Naive thymus-derived CD8-positive, alpha-beta T cell (primary cell): ENCODE measurements around the gene SREBF2. TPM values are rescaled to one million over a fixed set of nuclear protein-coding genes. Genes with fewer than 3 reads are reported as not detected.

Experiments
- ATAC-seq, 2 donors: fragments of 150-1000 bp; cut with Tn5 transposase in 1 of 2; sonication (Bioruptor Pico), chemical (Tn5 transposase) in 1 of 2; 1 replicate in 1 of 2; 2 replicates in 1 of 2; pipeline ENCODE4 v1.10.0; 2021; ENCODE audit warnings: mild to moderate bottlenecking in 2 of 2, moderate library complexity in 2 of 2
- POLR2A ChIA-PET: fragments of 350-600 bp; sonication (Branson Sonifier 250); formaldehyde crosslinking; loops from one replicate; lab custom pipeline; 2021; ENCODE audit warnings: antibody characterized with exemption; lab: Charles Lee
- DNase-seq, 10 donors: peaks; one replicate each; pipeline versions ENCODE4 v3.0.0 to v3.0.0-alpha.2; 2020 to 2022
- H3K27ac Mint-ChIP-seq, 10 donors: one replicate each; pipeline ENCODE4 v1.8.0; 2020 to 2022; ENCODE audit warnings: mild to moderate bottlenecking in 10 of 10, mixed read lengths in 10 of 10, moderate library complexity in 4 of 10, inconsistent platforms in 1 of 10
- H3K27me3 Mint-ChIP-seq, 5 donors: one replicate each; pipeline ENCODE4 v1.8.0; 2021 to 2022; ENCODE audit warnings: mixed read lengths in 5 of 5
- H3K36me3 Mint-ChIP-seq, 3 donors: one replicate each; pipeline ENCODE4 v1.8.0; 2020 to 2022; ENCODE audit warnings: mixed read lengths in 3 of 3, mild to moderate bottlenecking in 2 of 3, inconsistent platforms in 1 of 3
- H3K4me1 Mint-ChIP-seq, 4 donors: one replicate each; pipeline ENCODE4 v1.8.0; 2021 to 2022; ENCODE audit warnings: mixed read lengths in 4 of 4
- H3K4me3 Mint-ChIP-seq, 10 donors: one replicate each; pipeline ENCODE4 v1.8.0; 2020 to 2022; ENCODE audit warnings: mild to moderate bottlenecking in 10 of 10, mixed read lengths in 10 of 10, moderate library complexity in 6 of 10, inconsistent platforms in 1 of 10
- H3K9me3 Mint-ChIP-seq, 9 donors: one replicate each; pipeline ENCODE4 v1.8.0; 2020 to 2022; ENCODE audit warnings: mixed read lengths in 9 of 9, mild to moderate bottlenecking in 3 of 9, inconsistent platforms in 1 of 9, moderate library complexity in 1 of 9
- polyA plus RNA-seq, 3 donors: library from polyadenylated mRNA; unstranded; fragments of 300-500 nt; fragmentation: Illumina TruSeq; gene quantifications; one replicate each; pipeline ENCODE4 v1.2.3, GENCODE V29; 2021
- total RNA-seq, 8 experiments: library from RNA in 2 of 8; stranded (reverse) in 2 of 8; gene quantifications; one replicate each; pipeline ENCODE4 v1.2.3 and lab custom pipeline; 2021 to 2026

Gene SREBF2
- total and polyA plus RNA-seq, 5 experiments from 2014 or later: 16.3 to 106 (median 21.9) TPM

DNA sequence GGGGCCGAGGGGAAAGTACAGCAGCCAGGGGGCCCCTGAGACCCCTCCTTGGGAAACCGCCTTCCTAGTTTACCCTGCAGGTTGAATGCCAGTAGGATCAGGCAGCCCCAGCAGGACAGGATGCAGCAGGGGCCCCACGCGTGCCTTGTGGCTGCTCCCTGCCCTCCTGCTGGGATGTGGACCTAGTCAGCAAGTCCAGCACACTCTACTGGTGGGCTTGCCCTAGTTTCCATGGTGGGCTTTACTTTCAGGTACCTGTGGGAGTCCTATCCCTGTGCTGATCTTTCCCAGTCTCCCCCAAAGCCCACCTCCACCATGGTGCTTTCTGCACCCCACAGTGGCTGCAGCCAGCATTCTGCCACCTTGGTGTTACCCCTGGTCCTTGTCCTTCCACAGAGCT is 59.8 kb downstream of the SREBF2 start:
- ATAC-seq (no peak), DNase-seq (no peak)
- H3K4me1 Mint-ChIP-seq: peaks cover 0 to 6% (median 1%) of the 10 kb centered on the region in 4 donors
- no peaks in the 10 kb centered on the region for H3K9me3 Mint-ChIP-seq
- no peaks in the 10 kb centered on the region for H3K27me3 Mint-ChIP-seq
- peak overlapping the region in 3 of 10 donors; percentile 14 to 74 (median 57) for H3K27ac Mint-ChIP-seq
- no peak overlapping the region for H3K4me3 Mint-ChIP-seq
- H3K36me3 Mint-ChIP-seq: peaks cover 0 to 80% (median 15%) of the 10 kb centered on the region in 3 donors
- POLR2A ChIA-PET: no interaction called here

DNA sequence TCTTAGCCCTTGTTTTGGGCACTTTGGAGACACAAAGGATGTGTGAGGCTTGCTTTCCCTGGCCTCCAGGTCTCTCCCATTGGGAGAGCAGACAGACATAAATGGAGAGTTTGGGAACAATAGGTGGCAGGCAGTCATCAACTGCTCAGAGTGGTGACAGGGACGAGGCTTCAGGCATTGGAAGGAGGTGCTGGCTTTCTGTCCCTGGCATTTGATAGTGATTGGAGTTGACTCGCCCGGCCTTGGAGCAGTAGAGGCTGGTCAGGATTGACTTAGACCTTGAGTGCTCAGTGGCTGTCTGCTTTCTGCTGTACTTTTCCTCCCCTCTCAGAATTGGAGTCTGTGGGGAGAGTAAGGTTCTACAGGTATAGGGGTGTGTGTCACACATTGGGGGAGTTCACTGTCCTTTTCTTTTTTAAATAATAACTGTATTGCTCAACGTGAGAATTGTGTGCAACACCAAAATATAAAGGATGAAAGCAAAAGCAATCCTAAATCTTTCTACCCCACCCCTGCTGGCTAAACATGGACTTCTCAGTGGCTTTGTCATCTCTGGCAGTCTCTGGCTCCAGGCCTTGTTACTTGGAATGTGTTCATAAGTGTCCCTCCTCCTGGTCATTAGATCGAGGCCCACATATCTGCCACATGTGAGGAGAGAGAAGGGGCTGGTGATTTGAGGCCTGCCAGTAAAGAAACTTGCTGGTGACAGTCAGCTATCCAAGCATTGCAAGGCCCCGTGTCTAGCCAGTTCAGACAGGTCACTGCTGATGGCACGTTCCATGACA is 60.9 kb downstream of the SREBF2 start:
- peak overlapping the region in 2 of 10 donors; percentile 2 to 44 for H3K27ac Mint-ChIP-seq
- no peak overlapping the region for H3K4me3 Mint-ChIP-seq
- peaks cover 0 to 2% (median under 1%) of the 10 kb centered on the region in 4 donors for H3K4me1 Mint-ChIP-seq
- H3K36me3 Mint-ChIP-seq: peaks cover 0 to 80% (median 16%) of the 10 kb centered on the region in 3 donors
- no peaks in the 10 kb centered on the region for H3K27me3 Mint-ChIP-seq
- DNase-seq: no peak
- ATAC-seq: no peak
- POLR2A ChIA-PET: interaction anchor here (1.3 kb wide), 1 partner anchor 93 kb away, joined by 3 read pairs; the partner anchor contains the start of gene CCDC134
- no peaks in the 10 kb centered on the region for H3K9me3 Mint-ChIP-seq

DNA sequence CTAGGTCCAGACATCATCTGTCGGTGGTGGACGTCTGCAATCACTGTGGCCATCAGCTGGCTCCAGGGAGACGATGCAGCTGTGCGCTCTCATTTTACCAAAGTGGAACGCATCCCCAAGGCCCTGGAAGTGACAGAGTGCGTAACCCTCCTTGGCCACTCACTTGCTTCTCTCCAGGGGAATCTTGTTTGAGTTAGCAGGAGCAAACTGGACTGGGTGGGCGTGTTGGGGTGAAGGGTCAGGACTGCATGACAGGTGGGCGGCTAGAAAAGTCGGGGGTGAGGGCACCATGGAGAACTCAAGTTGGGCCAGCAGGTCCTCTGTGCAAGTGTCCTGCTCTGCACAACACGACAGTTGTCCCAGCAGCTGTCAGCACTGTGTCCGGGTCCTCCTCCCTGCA is 65.7 kb downstream of the SREBF2 start:
- DNase-seq: no peak
- H3K36me3 Mint-ChIP-seq: peaks cover 0 to 59% (median 2%) of the 10 kb centered on the region in 3 donors
- no peaks in the 10 kb centered on the region for H3K9me3 Mint-ChIP-seq
- no peak overlapping the region for H3K27ac Mint-ChIP-seq
- POLR2A ChIA-PET: no interaction called here
- H3K4me1 Mint-ChIP-seq: no peaks in the 10 kb centered on the region
- H3K27me3 Mint-ChIP-seq: no peaks in the 10 kb centered on the region
- H3K4me3 Mint-ChIP-seq: no peak overlapping the region
- ATAC-seq: no peak

DNA sequence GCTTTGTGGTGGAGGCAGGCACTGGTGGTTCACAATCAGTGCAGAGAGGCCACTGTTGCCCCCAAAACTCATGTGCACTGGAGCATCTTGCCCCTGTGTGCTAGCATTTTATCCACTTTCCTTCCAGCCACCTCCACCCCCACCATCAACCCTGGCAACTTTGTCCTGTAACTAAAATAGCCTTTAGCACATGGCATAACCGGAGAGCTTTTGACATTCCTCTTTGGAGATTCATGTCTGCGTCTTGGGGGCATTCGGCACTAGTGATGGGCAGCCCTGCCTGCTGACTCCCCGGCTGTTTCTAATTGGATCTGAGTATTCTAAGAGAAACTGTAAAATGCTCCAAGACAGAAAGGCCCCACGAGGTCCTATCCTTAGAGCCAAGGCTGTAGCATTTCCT is 66.2 kb downstream of the SREBF2 start:
- H3K4me1 Mint-ChIP-seq: no peaks in the 10 kb centered on the region
- no peak overlapping the region for H3K4me3 Mint-ChIP-seq
- DNase-seq: no peak
- H3K36me3 Mint-ChIP-seq: peaks cover 0 to 56% (median 2%) of the 10 kb centered on the region in 3 donors
- H3K9me3 Mint-ChIP-seq: no peaks in the 10 kb centered on the region
- POLR2A ChIA-PET: no interaction called here
- no peak for ATAC-seq
- H3K27me3 Mint-ChIP-seq: no peaks in the 10 kb centered on the region
- peak overlapping the region in 1 of 10 donors; percentile 5 for H3K27ac Mint-ChIP-seq

DNA sequence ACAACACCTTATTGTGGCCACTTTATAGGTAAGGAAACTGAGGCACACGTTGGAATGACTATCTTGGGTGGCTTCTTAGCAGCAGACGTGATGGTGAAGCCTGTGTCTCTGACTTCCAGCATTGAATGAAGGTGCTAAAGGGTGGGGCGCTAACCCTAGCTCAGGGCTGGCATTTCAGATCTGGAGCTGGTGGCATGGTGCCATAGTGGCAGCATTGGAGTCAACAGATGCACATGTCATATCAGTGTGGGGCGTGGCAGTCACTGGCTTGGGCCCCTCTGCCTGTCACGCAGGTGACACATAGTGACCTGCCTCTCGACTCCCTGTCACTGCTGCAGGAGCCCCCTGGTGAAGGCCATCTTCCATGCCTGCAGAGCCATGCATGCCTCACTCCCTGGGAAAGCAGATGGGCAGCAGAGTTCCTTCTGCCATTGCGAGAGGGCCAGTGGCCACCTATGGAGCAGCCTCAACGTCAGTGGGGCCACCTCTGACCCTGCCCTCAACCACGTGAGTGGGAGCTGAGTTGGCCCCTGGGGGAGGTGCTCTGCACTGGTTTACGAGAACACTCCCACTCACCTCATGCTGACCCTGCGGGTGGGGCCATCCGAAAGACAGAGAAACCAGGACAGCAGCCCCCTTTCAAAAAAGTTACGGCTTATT is 67.2 kb downstream of the SREBF2 start:
- no peaks in the 10 kb centered on the region for H3K9me3 Mint-ChIP-seq
- no peaks in the 10 kb centered on the region for H3K4me1 Mint-ChIP-seq
- H3K27ac Mint-ChIP-seq: no peak overlapping the region
- no peaks in the 10 kb centered on the region for H3K27me3 Mint-ChIP-seq
- DNase-seq (no peak), ATAC-seq (no peak)
- POLR2A ChIA-PET: interaction anchor here (0.6 kb wide), 1 partner anchor 85 kb away, joined by 3 read pairs; no protein-coding TSS in a partner anchor
- no peak overlapping the region for H3K4me3 Mint-ChIP-seq
- peaks cover 0 to 47% (median 2%) of the 10 kb centered on the region in 3 donors for H3K36me3 Mint-ChIP-seq

DNA sequence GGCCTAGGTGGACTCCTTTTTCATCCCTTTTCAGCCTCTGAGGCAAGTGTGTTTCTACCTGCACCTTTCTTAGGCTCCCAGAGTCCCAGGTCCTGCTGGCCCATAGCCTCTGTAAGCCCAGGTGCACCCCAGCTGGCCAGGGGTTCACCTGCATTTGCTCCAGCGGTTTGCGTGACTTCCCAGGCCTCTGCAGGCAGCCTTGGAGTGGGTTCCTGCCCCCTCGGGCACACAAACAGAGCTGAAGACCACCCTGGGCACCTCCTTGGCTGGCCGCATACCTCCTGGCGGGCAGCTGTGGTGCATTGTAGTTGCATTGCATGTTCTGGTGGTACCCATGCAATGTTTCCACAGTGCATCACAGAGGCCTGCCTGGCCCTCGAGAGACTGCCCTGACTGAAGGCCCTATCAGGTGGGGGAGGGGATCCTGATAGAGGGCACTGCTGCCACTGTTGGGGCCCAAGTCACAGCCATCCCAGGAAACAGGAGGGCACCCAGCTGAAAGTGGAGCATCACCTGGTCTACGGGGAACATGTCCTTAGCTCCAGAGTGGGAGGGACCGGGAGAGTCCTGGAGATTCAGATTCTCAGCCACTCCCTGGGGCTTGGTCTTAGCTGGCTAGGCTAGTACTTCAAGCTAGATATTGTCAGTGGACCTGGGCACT is 67.9 kb downstream of the SREBF2 start:
- no peaks in the 10 kb centered on the region for H3K9me3 Mint-ChIP-seq

DNA sequence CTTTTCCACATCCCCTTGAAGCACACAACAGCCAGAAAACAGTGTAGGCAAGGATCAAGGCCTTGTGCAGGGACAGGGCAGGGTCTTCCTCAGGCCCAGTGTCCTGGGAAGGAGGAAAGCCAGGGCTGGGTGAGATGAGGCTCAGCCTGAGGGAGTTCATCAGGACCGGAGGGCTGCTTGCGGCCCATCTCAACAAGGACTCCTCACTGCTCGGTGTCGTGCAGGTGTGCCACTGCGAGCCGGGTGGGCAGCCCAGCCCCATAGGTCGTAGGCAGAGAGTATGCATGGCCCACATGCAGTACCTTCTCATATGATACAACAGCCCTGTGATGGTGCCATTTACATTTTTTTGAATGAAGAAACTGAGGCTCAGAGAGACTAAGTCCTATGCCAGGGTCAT is 69.1 kb downstream of the SREBF2 start:
- peaks cover 0 to 32% (median 2%) of the 10 kb centered on the region in 3 donors for H3K36me3 Mint-ChIP-seq
- DNase-seq (no peak), ATAC-seq (no peak)
- POLR2A ChIA-PET: no interaction called here
- peak overlapping the region in 1 of 10 donors; percentile 46 for H3K27ac Mint-ChIP-seq
- H3K27me3 Mint-ChIP-seq: no peaks in the 10 kb centered on the region
- H3K9me3 Mint-ChIP-seq: no peaks in the 10 kb centered on the region
- no peak overlapping the region for H3K4me3 Mint-ChIP-seq
- H3K4me1 Mint-ChIP-seq: peaks cover 0 to 2% (median 0%) of the 10 kb centered on the region in 4 donors

More for the DNA sequence above, 67.9 kb downstream of the SREBF2 start:
- Mint-ChIP-seq H3K4me1 (no peaks in the 10 kb centered on the region), H3K27ac (no peak overlapping the region), H3K27me3 (no peaks in the 10 kb centered on the region), H3K36me3 (peaks cover 0 to 42% (median 2%) of the 10 kb centered on the region in 3 donors), H3K4me3 (no peak overlapping the region)
- POLR2A ChIA-PET: interaction anchor here (0.6 kb wide), 1 partner anchor 86 kb away, joined by 3 read pairs; no protein-coding TSS in a partner anchor
- no peak for ATAC-seq
- no peak for DNase-seq

DNA sequence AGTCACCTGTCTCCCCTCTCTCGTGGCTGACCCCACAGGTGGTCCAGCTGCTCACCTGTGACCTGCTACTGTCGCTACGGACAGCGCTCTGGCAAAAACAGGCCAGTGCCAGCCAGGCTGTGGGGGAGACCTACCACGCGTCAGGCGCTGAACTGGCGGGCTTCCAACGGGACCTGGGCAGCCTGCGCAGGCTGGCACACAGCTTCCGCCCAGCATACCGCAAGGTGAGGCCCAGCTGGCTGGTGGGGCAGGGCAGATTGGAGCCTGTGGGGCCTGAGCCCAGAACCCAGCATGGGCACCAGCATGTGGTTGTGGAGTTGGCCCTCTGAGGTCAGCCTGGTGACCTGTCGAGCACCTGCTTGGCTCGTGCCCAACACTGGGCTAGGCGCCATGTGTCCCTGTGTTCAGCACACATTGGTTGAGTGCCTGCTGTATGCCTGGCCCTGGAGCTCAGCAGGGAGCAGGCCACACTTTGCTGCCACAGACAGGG is 70.1 kb downstream of the SREBF2 start:
- Mint-ChIP-seq H3K4me3 (no peak overlapping the region), H3K4me1 (peaks cover 0 to 6% (median 4%) of the 10 kb centered on the region in 4 donors), H3K27ac (no peak overlapping the region), H3K36me3 (peaks cover 0 to 32% (median under 1%) of the 10 kb centered on the region in 3 donors), H3K27me3 (no peaks in the 10 kb centered on the region), H3K9me3 (no peaks in the 10 kb centered on the region)
- DNase-seq: no peak
- POLR2A ChIA-PET: interaction anchor here (0.6 kb wide), 1 partner anchor 232 kb away, joined by 5 read pairs; no protein-coding TSS in a partner anchor
- ATAC-seq: no peak

DNA sequence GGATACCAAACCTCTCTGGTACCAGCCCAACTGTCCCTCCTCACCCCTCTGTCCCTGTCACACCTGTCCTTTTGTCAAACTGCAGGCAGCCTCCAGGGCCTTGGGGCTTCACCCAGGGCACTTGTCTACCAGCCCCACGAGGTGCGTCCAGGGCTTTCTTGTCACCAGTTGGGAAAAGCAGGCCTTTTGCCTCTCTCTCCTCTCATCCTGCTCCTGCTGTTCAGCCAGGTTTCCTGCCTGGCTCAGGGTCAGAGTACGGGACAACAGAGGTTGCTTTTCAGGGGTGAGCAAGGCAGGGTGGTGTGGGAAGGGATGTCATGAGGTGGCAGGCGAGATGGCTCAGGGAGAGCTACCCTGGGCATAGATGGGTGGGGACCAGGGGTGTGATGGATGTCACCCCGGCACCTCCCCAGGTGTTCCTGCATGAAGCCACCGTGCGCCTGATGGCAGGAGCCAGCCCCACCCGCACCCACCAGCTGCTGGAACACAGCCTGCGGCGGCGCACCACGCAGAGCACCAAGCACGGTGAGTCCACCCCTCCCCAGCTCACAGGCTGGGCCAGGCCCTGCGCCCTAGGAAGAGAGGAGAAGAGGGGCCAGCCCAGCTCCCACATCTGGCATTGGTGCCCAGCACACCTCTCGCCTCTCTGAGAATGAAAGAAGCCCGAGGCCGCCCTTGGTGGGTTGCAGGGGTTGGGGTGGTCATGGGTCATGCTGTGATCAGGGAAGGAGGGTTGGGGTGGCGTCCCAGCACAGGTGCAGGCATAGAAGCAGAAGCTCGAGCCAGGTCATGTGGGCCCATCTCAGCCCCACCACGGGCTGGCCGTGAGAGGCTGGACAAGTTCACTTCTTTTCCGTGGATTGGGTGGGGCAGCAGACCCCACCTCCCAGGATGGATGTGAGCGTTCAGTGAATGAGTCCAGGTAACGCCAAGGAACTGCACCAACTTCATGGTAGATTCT is 71.8 kb downstream of the SREBF2 start:
- H3K4me1 Mint-ChIP-seq: peaks cover 7 to 22% (median 18%) of the 10 kb centered on the region in 4 donors
- H3K27me3 Mint-ChIP-seq: peaks cover 0 to 7% (median 2%) of the 10 kb centered on the region in 5 donors
- H3K4me3 Mint-ChIP-seq: no peak overlapping the region
- H3K9me3 Mint-ChIP-seq: no peaks in the 10 kb centered on the region
- POLR2A ChIA-PET: no interaction called here
- no peak overlapping the region for H3K27ac Mint-ChIP-seq
- ATAC-seq: no peak
- no peak for DNase-seq
- H3K36me3 Mint-ChIP-seq: peaks cover 0 to 15% (median 0%) of the 10 kb centered on the region in 3 donors

DNA sequence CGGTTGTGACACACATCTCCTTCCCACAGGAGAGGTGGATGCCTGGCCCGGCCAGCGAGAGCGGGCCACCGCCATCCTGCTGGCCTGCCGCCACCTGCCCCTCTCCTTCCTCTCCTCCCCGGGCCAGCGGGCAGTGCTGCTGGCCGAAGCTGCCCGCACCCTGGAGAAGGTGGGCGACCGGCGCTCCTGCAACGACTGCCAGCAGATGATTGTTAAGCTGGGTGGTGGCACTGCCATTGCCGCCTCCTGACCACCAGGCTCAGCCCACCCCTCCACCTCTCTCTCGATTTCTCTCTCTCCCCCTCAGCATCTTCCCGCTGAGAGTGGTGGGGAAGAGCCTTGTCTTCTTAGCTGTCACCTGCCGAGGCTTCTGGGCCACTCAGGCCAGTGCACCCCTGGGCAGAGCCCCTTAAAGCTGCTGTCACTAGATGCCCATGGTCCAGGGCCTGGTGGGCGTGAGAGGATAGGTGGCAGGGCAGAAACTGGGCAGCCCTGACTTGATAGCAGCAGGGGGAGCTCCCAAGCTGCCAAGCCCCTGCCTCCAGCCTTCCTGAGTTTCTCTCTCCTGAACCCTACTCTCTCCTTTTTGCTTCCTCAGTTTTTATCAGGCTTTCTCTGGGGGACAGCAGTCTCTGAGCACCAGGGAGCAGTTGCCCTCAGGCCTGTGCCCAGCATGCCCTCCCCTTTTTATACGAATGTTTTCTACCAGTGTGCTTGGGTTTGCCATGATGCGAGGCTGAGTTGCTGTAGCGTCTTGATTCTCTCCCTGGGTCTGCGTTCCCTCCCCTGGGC is 72.7 kb downstream of the SREBF2 start:
- Mint-ChIP-seq H3K4me3 (no peak overlapping the region), H3K9me3 (no peaks in the 10 kb centered on the region), H3K27ac (peak overlapping the region in 1 of 10 donors; percentile 89), H3K4me1 (peaks cover 7 to 22% (median 18%) of the 10 kb centered on the region in 4 donors), H3K36me3 (peaks cover 0 to 9% (median 0%) of the 10 kb centered on the region in 3 donors), H3K27me3 (peaks cover 0 to 9% (median 2%) of the 10 kb centered on the region in 5 donors)
- no peak for ATAC-seq
- POLR2A ChIA-PET: no interaction called here
- no peak for DNase-seq

DNA sequence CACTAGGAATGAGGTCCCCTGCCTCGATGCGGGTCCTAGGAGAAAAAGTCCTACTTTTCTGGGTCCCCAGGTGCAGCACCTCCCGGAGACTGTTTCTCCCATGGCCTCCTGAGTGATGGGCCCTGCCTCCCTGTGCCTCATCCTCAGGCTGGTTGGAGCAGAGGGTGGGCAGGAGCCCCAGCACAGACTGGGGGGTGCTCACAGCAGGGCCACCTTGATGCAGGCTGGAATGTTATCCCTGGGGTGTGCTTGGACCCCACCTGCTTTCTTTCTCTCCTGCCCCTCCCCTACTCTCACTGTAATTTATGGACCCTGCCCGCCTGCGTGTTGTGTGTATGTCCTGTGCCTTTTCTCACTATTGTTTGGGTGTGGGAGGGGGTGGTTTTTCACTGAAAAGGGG is 73.9 kb downstream of the SREBF2 start:
- POLR2A ChIA-PET: interaction anchor here (0.7 kb wide), 1 partner anchor 106 kb away, joined by 3 read pairs; the partner anchor contains the start of gene CCDC134
- H3K36me3 Mint-ChIP-seq: peaks cover 0 to 9% (median 0%) of the 10 kb centered on the region in 3 donors
- H3K4me3 Mint-ChIP-seq: no peak overlapping the region
- no peaks in the 10 kb centered on the region for H3K9me3 Mint-ChIP-seq
- DNase-seq: no peak
- peaks cover 12 to 28% (median 25%) of the 10 kb centered on the region in 4 donors for H3K4me1 Mint-ChIP-seq
- H3K27ac Mint-ChIP-seq: peak overlapping the region in 2 of 10 donors; percentile 21
- ATAC-seq: no peak
- peaks cover 5 to 15% (median 8%) of the 10 kb centered on the region in 5 donors for H3K27me3 Mint-ChIP-seq
